ENCODE measurements around the gene EXOC6B. TPM values are rescaled to one million over a fixed set of nuclear protein-coding genes. Genes with fewer than 3 reads are reported as not detected.

The EXOC6B gene
- polyA plus RNA-seq, 4 donors: 6.9 to 12.6 (median 8.5) TPM

DNA sequence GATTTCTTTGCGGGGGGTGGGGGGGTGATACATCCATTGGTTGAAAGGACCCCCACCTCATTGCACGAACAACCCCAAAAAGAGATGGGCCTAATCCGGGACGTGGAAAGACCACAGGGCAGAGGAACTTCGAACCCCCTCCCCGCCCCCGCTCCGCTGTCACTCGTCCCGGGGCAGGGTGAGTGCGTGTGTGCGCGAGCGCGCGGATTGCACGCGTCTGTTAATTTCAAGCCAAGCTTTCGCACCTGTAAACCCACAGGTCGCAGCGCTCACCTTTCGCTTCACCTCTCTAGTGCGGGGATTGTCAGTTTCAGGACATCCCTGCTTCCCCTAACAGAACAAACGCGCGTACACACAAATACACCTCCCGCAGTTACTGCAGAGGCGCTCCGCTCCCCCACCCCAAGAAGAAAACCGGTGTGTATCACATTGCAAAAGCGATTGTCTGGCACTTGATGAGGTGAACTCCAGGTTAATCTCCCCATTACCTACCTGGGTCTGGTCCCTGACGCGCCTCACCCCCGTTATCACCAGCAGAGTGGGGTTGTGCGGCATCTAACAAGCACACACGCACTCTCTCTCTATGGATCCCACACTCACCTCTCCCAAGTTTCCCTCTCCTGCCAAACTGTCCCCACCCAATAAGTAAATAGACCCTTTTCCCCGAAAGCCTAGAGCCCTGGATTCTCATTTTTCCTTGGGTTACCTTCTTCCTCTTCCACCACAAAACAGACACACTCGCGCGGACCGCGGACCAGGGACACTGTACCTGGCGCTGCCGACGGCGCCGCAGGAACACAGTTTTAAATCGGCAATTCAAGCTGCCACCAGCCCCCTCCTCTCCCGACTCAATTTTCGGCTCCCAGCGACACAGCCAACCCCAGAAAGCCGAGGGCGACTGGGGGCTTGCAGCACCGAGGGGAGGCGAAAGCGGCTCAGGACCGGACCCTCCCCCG is 679.2 kb downstream of the EXOC6B start:
- peak in 1 of 2 donors; percentile 47 for DNase-seq
- H3K4me3 ChIP-seq (ENCODE audit: low read depth in 1 of 3, low read length in 3 of 3): peak overlapping the region in 2 of 3 donors; percentile 12 to 34
- 6 to 9% (median 8%) methylated on average over 57 to 58 of the region's 58 CpGs for WGBS, 3 donors

DNA sequence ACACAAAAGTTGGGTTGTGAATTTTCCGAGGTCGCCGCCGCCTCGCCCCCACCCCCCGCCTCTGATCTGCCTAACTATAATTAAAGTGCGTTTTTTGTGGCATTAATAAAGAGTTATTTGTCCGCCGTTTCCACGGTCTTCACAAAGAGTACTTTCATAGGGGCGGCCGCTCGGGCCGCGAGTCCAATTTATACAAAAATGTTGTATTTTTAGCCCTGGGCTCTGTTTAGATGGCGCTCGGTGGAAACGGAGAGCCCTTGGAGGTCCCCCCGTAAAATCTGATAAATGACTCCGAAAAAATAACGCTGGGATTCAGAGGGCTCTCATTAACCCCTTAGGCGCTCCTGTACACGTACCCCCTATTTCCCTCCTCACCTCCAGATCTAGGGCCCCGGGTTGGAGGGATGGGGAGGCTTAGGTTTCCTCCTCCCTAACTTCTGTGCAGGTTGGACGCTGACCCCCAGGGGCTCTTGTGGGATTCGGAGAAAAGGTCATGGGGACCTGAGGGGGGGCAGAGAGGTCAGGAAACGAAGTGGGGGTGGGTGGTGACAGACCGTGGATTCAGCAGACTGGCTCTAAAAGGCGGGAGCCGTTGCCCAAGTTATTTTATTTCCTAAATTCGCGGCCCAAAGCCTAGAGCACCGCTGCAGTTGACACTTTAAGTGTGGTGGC is 680.0 kb downstream of the EXOC6B start:
- Histone ChIP-seq H3K36me3 (ENCODE audit: control insufficient read depth in 3 of 3, insufficient read depth in 2 of 3, low read depth in 1 of 3, low read length in 3 of 3) (no peaks in the 10 kb centered on the region), H3K27ac (ENCODE audit: low read depth in 1 of 3, low read length in 2 of 3) (no peak overlapping the region), H3K4me1 (ENCODE audit: control insufficient read depth in 3 of 3, insufficient read depth in 2 of 3, low read depth in 1 of 3, low read length in 2 of 3) (peaks cover 2 to 54% (median 13%) of the 10 kb centered on the region in 3 donors), H3K9me3 (ENCODE audit: control insufficient read depth in 2 of 2, insufficient read depth in 1 of 2, low read depth in 1 of 2, low read length in 1 of 2) (peaks cover 0 to 12% of the 10 kb centered on the region in 2 donors), H3K27me3 (ENCODE audit: control insufficient read depth in 3 of 3, insufficient read depth in 3 of 3, low read length in 3 of 3) (peaks cover 4 to 86% (median 20%) of the 10 kb centered on the region in 3 donors), H3K4me3 (ENCODE audit: low read depth in 1 of 3, low read length in 3 of 3) (peak overlapping the region in 2 of 3 donors; percentile 31 to 34)
- DNase-seq (peak in 1 of 2 donors; percentile 16), FAIRE-seq (no peak)
- 2 to 4% (median 3%) methylated on average over 33 of the region's 33 CpGs for WGBS, 3 donors

More for the DNA sequence above, 679.2 kb downstream of the EXOC6B start:
- Histone ChIP-seq H3K27ac (ENCODE audit: low read depth in 1 of 3, low read length in 2 of 3) (no peak overlapping the region), H3K4me1 (ENCODE audit: control insufficient read depth in 3 of 3, insufficient read depth in 2 of 3, low read depth in 1 of 3, low read length in 2 of 3) (peaks cover 2 to 54% (median 13%) of the 10 kb centered on the region in 3 donors), H3K9me3 (ENCODE audit: control insufficient read depth in 2 of 2, insufficient read depth in 1 of 2, low read depth in 1 of 2, low read length in 1 of 2) (peaks cover 0 to 12% of the 10 kb centered on the region in 2 donors), H3K27me3 (ENCODE audit: control insufficient read depth in 3 of 3, insufficient read depth in 3 of 3, low read length in 3 of 3) (peaks cover 4 to 82% (median 20%) of the 10 kb centered on the region in 3 donors), H3K36me3 (ENCODE audit: control insufficient read depth in 3 of 3, insufficient read depth in 2 of 3, low read depth in 1 of 3, low read length in 3 of 3) (no peaks in the 10 kb centered on the region)
- no peak for FAIRE-seq

DNA sequence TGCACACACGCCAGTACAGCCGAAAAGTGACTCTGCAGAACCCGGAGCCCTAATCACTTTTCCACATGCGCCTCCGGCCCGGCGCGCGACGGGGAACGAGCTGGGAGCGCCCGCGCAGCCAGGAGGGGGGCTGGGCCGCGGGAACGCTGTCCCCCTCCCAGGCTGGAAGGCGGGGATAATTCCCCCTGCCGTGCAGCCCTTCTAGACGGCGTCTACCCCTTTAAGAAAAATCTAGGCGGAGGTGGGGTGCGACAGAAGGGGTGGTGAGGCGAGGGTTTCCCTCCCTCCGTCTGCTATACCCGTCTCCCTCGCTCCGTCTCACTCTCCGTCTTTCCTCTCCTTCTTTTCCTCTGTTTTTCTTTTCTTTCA is 680.6 kb downstream of the EXOC6B start:
- Histone ChIP-seq H3K4me1 (ENCODE audit: control insufficient read depth in 3 of 3, insufficient read depth in 2 of 3, low read depth in 1 of 3, low read length in 2 of 3) (peaks cover 2 to 54% (median 13%) of the 10 kb centered on the region in 3 donors), H3K9me3 (ENCODE audit: control insufficient read depth in 2 of 2, insufficient read depth in 1 of 2, low read depth in 1 of 2, low read length in 1 of 2) (peaks cover 0 to 12% of the 10 kb centered on the region in 2 donors), H3K4me3 (ENCODE audit: low read depth in 1 of 3, low read length in 3 of 3) (peak overlapping the region in 2 of 3 donors; percentile 31 to 34), H3K36me3 (ENCODE audit: control insufficient read depth in 3 of 3, insufficient read depth in 2 of 3, low read depth in 1 of 3, low read length in 3 of 3) (no peaks in the 10 kb centered on the region), H3K27ac (ENCODE audit: low read depth in 1 of 3, low read length in 2 of 3) (no peak overlapping the region), H3K27me3 (ENCODE audit: control insufficient read depth in 3 of 3, insufficient read depth in 3 of 3, low read length in 3 of 3) (peaks cover 4 to 82% (median 20%) of the 10 kb centered on the region in 3 donors)
- FAIRE-seq (no peak), DNase-seq (peak in 1 of 2 donors; percentile 56)
- 1 to 2% (median 1%) methylated on average over 29 of the region's 29 CpGs for WGBS, 3 donors

DNA sequence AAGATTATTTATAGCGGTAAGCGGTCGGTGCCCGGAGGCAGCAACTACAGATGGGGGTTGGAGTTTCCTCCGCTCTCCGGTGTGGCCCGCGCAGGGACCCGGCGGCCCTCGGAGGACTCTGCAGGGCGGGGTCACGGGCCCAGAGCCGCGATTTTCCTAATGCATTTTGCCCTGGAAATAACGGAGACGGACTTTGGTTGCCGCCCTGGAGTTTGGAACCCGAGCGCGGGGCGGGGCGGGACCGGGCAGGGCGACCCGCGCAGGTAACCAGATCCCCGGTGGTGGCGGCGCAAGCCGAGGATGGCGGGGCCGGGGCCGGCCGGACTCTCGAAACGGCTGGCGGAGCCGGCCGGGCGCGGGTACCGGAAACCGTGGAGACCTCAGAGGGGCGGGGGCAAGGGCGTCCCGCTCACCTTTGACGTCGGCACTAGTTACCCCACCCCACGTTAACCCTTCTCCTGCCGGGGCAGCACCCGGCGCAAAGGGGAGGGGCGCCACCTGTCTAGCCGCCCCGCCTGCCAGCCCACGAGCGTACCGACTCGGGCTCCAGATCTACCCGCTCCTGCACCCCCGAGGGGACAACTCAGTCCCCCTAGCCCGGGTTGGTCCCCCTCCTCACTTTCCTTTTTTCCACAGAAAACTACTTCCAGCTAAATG is 681.1 kb downstream of the EXOC6B start:
- DNase-seq: peak; percentile 64 to 69
- peak overlapping the region in 2 of 3 donors; percentile 31 to 34 for H3K4me3 ChIP-seq (ENCODE audit: low read depth in 1 of 3, low read length in 3 of 3)
- peaks cover 2 to 50% (median 13%) of the 10 kb centered on the region in 3 donors for H3K4me1 ChIP-seq (ENCODE audit: control insufficient read depth in 3 of 3, insufficient read depth in 2 of 3, low read depth in 1 of 3, low read length in 2 of 3)
- peaks cover 4 to 77% (median 15%) of the 10 kb centered on the region in 3 donors for H3K27me3 ChIP-seq (ENCODE audit: control insufficient read depth in 3 of 3, insufficient read depth in 3 of 3, low read length in 3 of 3)
- peak overlapping the region in 1 of 3 donors; percentile 3 for H3K27ac ChIP-seq (ENCODE audit: low read depth in 1 of 3, low read length in 2 of 3)
- no peaks in the 10 kb centered on the region for H3K36me3 ChIP-seq (ENCODE audit: control insufficient read depth in 3 of 3, insufficient read depth in 2 of 3, low read depth in 1 of 3, low read length in 3 of 3)
- peaks cover 0 to 12% of the 10 kb centered on the region in 2 donors for H3K9me3 ChIP-seq (ENCODE audit: control insufficient read depth in 2 of 2, insufficient read depth in 1 of 2, low read depth in 1 of 2, low read length in 1 of 2)
- no peak for FAIRE-seq
- WGBS, 3 donors: 1 to 2% (median 1%) methylated on average over 53 to 63 of the region's 63 CpGs

DNA sequence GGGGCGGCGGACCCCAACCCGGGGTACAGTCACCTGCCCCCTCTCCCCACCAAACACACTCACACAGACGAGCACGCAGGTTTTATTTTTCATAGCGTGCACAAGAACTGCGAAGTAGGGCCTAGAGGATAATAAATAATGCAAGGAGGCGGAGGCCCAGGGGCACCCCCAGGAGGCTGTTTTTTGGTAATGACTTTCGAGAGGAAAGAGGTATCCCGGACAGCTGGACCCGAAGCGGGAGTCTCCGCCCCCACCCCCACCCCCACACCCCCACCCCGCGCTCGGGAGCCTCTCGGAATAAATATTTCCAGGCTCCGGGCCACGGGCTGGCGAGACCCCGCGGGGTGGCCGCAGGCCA is 681.6 kb downstream of the EXOC6B start:
- WGBS, 3 donors: 3 to 6% (median 6%) methylated on average over 23 of the region's 23 CpGs
- Histone ChIP-seq H3K4me3 (ENCODE audit: low read depth in 1 of 3, low read length in 3 of 3) (peak overlapping the region in 2 of 3 donors; percentile 31 to 34), H3K27me3 (ENCODE audit: control insufficient read depth in 3 of 3, insufficient read depth in 3 of 3, low read length in 3 of 3) (peaks cover 4 to 72% (median 13%) of the 10 kb centered on the region in 3 donors), H3K9me3 (ENCODE audit: control insufficient read depth in 2 of 2, insufficient read depth in 1 of 2, low read depth in 1 of 2, low read length in 1 of 2) (peaks cover 0 to 12% of the 10 kb centered on the region in 2 donors), H3K36me3 (ENCODE audit: control insufficient read depth in 3 of 3, insufficient read depth in 2 of 3, low read depth in 1 of 3, low read length in 3 of 3) (no peaks in the 10 kb centered on the region), H3K4me1 (ENCODE audit: control insufficient read depth in 3 of 3, insufficient read depth in 2 of 3, low read depth in 1 of 3, low read length in 2 of 3) (peaks cover 0 to 45% (median 9%) of the 10 kb centered on the region in 3 donors), H3K27ac (ENCODE audit: low read depth in 1 of 3, low read length in 2 of 3) (peak overlapping the region in 1 of 3 donors; percentile 3)
- FAIRE-seq: no peak
- peak in 1 of 2 donors; percentile 7 for DNase-seq

DNA sequence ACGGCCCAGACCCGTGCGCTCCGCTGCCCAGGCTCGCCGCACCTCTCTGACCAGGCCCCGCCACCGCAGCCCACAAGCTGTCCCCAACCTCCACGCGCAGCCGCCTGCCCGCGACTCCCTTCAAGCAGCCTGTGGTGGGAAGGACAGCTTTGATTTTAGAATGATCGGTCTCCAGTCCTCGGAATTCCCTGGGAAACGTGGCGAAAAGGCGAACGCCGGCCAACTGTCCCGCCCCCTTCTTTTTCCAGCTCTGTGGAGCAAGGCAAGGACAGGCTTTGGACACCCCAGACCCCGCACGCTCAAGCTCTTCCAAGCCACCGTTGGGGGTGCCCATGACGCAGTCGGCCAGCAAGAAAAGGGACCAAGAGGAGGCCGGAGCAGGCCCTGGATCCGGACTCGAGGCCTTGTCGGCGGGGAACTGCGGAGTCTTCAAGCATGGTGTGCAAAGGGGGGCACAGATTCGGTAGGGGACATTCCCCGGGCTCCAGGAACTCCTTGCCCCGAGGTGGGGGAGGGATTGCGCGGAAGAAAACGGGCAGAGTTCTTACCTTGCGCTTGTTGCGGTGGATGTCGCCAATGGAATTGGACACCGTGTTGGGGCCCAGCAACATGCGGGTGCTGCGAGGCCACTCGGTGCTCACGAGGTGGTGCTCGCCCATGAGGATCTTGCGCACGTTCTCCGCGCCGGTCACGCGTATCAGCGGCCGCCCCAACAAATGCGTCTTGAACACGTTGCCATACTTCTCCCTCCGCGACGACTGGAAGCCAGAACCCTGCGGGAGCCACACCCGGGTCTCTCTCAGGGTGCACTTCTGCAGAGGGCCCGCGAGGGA is 682.2 kb downstream of the EXOC6B start:
- Histone ChIP-seq H3K4me3 (ENCODE audit: low read depth in 1 of 3, low read length in 3 of 3) (peak overlapping the region in 1 of 3 donors; percentile 22), H3K4me1 (ENCODE audit: control insufficient read depth in 3 of 3, insufficient read depth in 2 of 3, low read depth in 1 of 3, low read length in 2 of 3) (peaks cover 2 to 47% (median 8%) of the 10 kb centered on the region in 3 donors), H3K27me3 (ENCODE audit: control insufficient read depth in 3 of 3, insufficient read depth in 3 of 3, low read length in 3 of 3) (peaks cover 4 to 67% (median 10%) of the 10 kb centered on the region in 3 donors), H3K9me3 (ENCODE audit: control insufficient read depth in 2 of 2, insufficient read depth in 1 of 2, low read depth in 1 of 2, low read length in 1 of 2) (peaks cover 0 to 12% of the 10 kb centered on the region in 2 donors), H3K27ac (ENCODE audit: low read depth in 1 of 3, low read length in 2 of 3) (peak overlapping the region in 1 of 3 donors; percentile 3), H3K36me3 (ENCODE audit: control insufficient read depth in 3 of 3, insufficient read depth in 2 of 3, low read depth in 1 of 3, low read length in 3 of 3) (no peaks in the 10 kb centered on the region)
- no peak for FAIRE-seq
- peak in 1 of 2 donors; percentile 16 for DNase-seq
- 17 to 21% (median 17%) methylated on average over 65 of the region's 65 CpGs for WGBS, 3 donors

DNA sequence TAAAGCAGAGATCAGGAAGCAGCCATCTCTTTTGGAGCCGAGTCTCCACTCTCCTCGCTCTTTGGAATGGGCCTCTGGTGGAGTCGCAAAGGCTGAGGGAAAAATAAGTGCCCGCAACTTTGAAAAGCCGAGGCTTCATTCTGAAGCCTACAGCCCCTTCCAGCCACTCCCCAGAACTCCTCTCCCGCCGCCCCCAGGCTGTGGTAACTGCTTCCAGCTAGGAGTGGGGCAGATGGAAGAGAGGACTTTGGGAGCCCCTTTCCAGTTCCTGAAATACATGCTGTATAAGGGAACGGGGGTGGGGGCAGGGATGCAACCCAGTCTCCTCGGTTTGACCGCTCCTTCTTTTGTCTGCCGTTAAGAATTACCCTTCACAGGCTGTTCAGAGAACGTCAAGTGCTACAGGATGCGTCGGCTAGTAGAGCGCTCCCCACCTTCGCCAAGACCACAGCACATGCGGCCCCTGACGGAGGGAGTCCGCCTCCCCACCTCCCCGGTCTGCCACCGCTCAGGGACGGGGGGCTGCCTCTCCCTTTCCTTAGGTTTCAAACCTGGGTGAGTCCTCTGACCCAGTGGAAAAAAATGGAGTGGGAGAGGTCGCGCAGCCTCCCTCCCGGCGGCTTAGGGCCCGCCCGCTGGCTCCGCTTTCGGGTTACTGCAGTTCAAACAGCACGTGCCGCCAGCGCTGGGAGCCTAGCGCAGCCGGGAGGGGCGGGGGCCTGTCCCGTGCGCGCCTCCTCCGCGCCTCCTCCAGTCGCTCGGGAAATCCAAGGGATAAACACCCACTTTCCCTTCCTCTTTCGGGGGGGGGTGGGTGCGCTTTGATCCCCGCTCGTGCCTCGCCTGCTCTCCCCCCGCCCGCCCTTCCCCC is 683.0 kb downstream of the EXOC6B start:
- DNase-seq (peak; percentile 61 to 79), FAIRE-seq (no peak)
- peaks cover 0 to 12% of the 10 kb centered on the region in 2 donors for H3K9me3 ChIP-seq (ENCODE audit: control insufficient read depth in 2 of 2, insufficient read depth in 1 of 2, low read depth in 1 of 2, low read length in 1 of 2)
- peaks cover 5 to 51% (median 8%) of the 10 kb centered on the region in 3 donors for H3K4me1 ChIP-seq (ENCODE audit: control insufficient read depth in 3 of 3, insufficient read depth in 2 of 3, low read depth in 1 of 3, low read length in 2 of 3)
- H3K4me3 ChIP-seq (ENCODE audit: low read depth in 1 of 3, low read length in 3 of 3): peak overlapping the region in 1 of 3 donors; percentile 22
- no peaks in the 10 kb centered on the region for H3K36me3 ChIP-seq (ENCODE audit: control insufficient read depth in 3 of 3, insufficient read depth in 2 of 3, low read depth in 1 of 3, low read length in 3 of 3)
- WGBS, 3 donors: 18 to 22% (median 19%) methylated on average over 39 to 50 of the region's 50 CpGs
- peaks cover 0 to 61% (median 10%) of the 10 kb centered on the region in 3 donors for H3K27me3 ChIP-seq (ENCODE audit: control insufficient read depth in 3 of 3, insufficient read depth in 3 of 3, low read length in 3 of 3)
- H3K27ac ChIP-seq (ENCODE audit: low read depth in 1 of 3, low read length in 2 of 3): no peak overlapping the region
